Measurements from ENCODE around the gene STRN3.

Gene STRN3

DNA sequence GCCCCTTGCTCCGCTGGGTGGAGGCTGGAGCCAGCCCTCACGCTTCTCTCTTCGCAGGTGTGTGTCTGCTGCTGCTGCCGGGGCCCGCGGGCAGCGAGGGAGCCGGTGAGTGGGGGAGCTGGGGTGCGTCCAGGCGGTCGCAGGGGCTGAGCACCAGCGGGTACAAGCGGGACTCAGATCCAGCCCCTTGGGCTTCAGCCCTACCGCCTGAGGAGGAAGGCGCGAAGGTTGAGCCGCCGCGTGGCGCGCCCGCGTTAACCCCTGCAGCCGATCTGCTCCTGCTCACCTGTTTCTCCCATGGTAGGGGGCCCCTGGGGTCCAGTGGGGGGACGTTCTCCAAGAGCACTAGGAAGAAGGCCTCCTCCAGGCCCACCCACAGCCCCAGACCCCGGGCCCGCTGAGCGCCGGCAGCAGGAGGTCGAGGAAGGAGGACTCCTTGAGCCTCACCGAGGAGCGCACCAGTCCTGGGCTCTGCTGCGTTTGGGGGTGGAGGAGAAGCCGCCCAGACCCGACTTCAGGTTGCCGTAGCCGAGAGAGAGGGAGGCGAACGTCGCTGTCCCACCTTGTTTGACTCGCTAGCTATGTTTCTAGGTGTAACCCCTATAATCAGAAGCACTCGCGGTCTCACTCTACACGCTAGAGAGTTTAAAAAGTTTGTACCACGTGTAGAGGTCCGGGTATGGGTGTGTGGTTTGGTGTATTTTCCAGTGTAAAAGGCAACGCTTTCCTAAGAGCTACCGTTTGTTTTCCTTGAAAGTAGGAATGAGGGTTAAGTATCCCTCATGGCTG is 151.0 kb downstream of the STRN3 start:
- peak overlapping the region; percentile 97 for H3K4me3 ChIP-seq
- H3K36me3 ChIP-seq (ENCODE audit: insufficient read depth, low read length): peaks cover 29% of the 10 kb centered on the region
- H3K9me3 ChIP-seq (ENCODE audit: low read depth, low read length): no peaks in the 10 kb centered on the region
- TF ChIP-seq FOXP2 (optimal IDR thresholded peaks at IDR 0.05; ENCODE audit: control extremely low read depth, extremely low read length, insufficient read depth) (no peak), POLR2AphosphoS5 (IDR thresholded peaks at IDR 0.05; ENCODE audit: borderline replicate concordance, low read depth, low read length) (no peak), EZH2 (IDR thresholded peaks at IDR 0.05) (no peak)
- peak overlapping the region; percentile 93 for H3K9ac ChIP-seq (ENCODE audit: insufficient read length)
- H3K27ac ChIP-seq: no peak overlapping the region
- no peak for DNase-seq (ENCODE audit: low read depth, low spot score)

GRCh38 chr14:30874120-30874998 is 151.8 kb downstream of the STRN3 start, which contains the start of gene COCH:
COCH (plus strand) TSS chr14:30874559; CDS start chr14:30874939, 380 bp downstream.
- H3K9me3 ChIP-seq (ENCODE audit: low read depth, low read length): no peaks in the 10 kb centered on the region
- no peak for DNase-seq (ENCODE audit: low read depth, low spot score)
- H3K4me3 ChIP-seq: peak within 1 kb of the TSS; percentile 97
- TF ChIP-seq POLR2AphosphoS5 (IDR thresholded peaks at IDR 0.05; ENCODE audit: borderline replicate concordance, low read depth, low read length) (peak; percentile 93), EZH2 (IDR thresholded peaks at IDR 0.05) (no peak)
- peak within 1 kb of the TSS; percentile 93 for H3K9ac ChIP-seq (ENCODE audit: insufficient read length)
- H3K27ac ChIP-seq: no peak within 1 kb of the TSS; the same call in 1 of the 2 replicates
- peaks cover 22% of the 10 kb centered on the region for H3K36me3 ChIP-seq (ENCODE audit: insufficient read depth, low read length)

GRCh38 chr14:30873308-30874119 is 152.7 kb downstream of the STRN3 start:
- no peak for DNase-seq (ENCODE audit: low read depth, low spot score)
- TF ChIP-seq EZH2 (IDR thresholded peaks at IDR 0.05): no peak
- no peak for TF ChIP-seq POLR2AphosphoS5 (IDR thresholded peaks at IDR 0.05; ENCODE audit: borderline replicate concordance, low read depth, low read length)
- no peak for TF ChIP-seq FOXP2 (optimal IDR thresholded peaks at IDR 0.05; ENCODE audit: control extremely low read depth, extremely low read length, insufficient read depth)
- Histone ChIP-seq H3K36me3 (ENCODE audit: insufficient read depth, low read length) (peaks cover 14% of the 10 kb centered on the region), H3K27ac (no peak overlapping the region), H3K9me3 (ENCODE audit: low read depth, low read length) (no peaks in the 10 kb centered on the region), H3K4me3 (peak overlapping the region; percentile 97), H3K9ac (ENCODE audit: insufficient read length) (peak overlapping the region; percentile 93)

DNA sequence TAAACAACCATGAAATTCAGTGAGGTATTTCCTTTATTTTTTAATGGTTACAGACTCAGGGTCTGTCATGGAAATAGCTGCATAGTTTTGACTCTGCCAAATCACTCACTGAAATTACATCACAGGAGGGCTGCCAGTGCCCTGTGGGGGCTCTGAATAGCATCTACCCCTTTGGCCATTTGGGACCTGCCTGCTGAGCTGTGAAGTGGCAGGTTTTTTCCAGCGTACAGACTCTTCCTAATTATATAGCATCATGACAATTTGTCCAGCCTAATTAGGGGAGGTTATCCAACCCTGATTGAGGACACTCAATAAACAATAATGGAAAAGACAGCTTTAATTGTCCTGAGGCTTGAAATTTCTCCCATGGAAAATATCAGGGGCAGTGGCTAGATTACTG is 153.6 kb downstream of the STRN3 start:
- TF ChIP-seq FOXP2 (optimal IDR thresholded peaks at IDR 0.05; ENCODE audit: control extremely low read depth, extremely low read length, insufficient read depth) (no peak), POLR2AphosphoS5 (IDR thresholded peaks at IDR 0.05; ENCODE audit: borderline replicate concordance, low read depth, low read length) (no peak), EZH2 (IDR thresholded peaks at IDR 0.05) (no peak)
- H3K36me3 ChIP-seq (ENCODE audit: insufficient read depth, low read length): peaks cover 5% of the 10 kb centered on the region
- no peak overlapping the region for H3K9ac ChIP-seq (ENCODE audit: insufficient read length)
- H3K9me3 ChIP-seq (ENCODE audit: low read depth, low read length): no peaks in the 10 kb centered on the region
- no peak overlapping the region for H3K4me3 ChIP-seq
- no peak overlapping the region for H3K27ac ChIP-seq
- no peak for DNase-seq (ENCODE audit: low read depth, low spot score)

DNA sequence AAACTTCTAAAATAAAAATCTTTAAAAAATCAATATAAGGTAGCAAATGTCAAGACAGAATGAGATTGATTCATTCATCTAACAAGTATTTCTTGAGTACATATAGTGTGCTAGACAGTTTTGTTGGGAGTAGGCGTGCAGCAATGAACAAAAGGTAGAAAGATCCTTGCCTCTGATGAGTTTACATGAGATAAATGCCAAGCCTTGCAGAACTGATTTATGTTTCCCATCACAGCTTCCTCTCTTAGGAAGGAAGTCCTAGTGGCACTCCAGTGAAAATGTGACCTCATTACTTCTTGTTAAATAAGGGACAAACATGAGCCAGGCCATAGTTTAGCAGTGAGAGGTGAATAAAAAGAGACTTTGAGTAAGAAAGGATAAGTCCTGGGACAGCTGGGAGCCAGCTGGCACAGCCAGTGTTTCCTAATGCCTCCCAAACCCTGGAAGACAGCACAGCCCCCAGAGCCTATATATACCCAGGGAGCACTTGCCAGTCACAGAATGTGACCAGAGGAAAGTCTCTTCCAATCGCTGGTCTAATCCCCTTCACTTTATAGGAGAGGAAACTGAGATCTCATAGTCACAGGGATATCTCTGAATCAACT is 156.5 kb downstream of the STRN3 start:
- Histone ChIP-seq H3K27ac (no peak overlapping the region), H3K36me3 (ENCODE audit: insufficient read depth, low read length) (no peaks in the 10 kb centered on the region), H3K4me3 (no peak overlapping the region), H3K9me3 (ENCODE audit: low read depth, low read length) (no peaks in the 10 kb centered on the region), H3K9ac (ENCODE audit: insufficient read length) (no peak overlapping the region)
- no peak for DNase-seq (ENCODE audit: low read depth, low spot score)
- TF ChIP-seq FOXP2 (optimal IDR thresholded peaks at IDR 0.05; ENCODE audit: control extremely low read depth, extremely low read length, insufficient read depth): no peak
- TF ChIP-seq EZH2 (IDR thresholded peaks at IDR 0.05): no peak
- no peak for TF ChIP-seq POLR2AphosphoS5 (IDR thresholded peaks at IDR 0.05; ENCODE audit: borderline replicate concordance, low read depth, low read length)

DNA sequence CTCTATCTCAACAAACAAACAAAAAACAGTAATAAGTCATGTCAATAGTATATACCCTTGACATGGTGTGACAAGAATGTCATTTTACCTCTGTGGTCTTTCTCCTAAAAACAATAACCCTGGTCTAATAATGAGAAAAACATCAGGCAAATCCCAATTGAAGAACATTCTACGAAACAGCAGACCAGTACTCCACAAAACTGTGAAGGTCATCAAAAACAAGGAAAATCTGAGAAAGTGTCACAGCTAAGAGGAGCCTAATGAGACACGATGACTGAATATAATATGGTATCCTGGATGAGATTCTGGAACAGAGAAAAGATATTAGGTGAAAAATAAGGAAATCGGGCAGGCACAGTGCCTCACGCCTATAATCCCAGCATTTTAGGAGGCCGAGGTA is 157.4 kb downstream of the STRN3 start:
- no peak for TF ChIP-seq EZH2 (IDR thresholded peaks at IDR 0.05)
- no peak for TF ChIP-seq FOXP2 (optimal IDR thresholded peaks at IDR 0.05; ENCODE audit: control extremely low read depth, extremely low read length, insufficient read depth)
- TF ChIP-seq POLR2AphosphoS5 (IDR thresholded peaks at IDR 0.05; ENCODE audit: borderline replicate concordance, low read depth, low read length): no peak
- no peak overlapping the region for H3K9ac ChIP-seq (ENCODE audit: insufficient read length)
- no peaks in the 10 kb centered on the region for H3K36me3 ChIP-seq (ENCODE audit: insufficient read depth, low read length)
- no peaks in the 10 kb centered on the region for H3K9me3 ChIP-seq (ENCODE audit: low read depth, low read length)
- no peak for DNase-seq (ENCODE audit: low read depth, low spot score)
- H3K27ac ChIP-seq: no peak overlapping the region
- H3K4me3 ChIP-seq: no peak overlapping the region

DNA sequence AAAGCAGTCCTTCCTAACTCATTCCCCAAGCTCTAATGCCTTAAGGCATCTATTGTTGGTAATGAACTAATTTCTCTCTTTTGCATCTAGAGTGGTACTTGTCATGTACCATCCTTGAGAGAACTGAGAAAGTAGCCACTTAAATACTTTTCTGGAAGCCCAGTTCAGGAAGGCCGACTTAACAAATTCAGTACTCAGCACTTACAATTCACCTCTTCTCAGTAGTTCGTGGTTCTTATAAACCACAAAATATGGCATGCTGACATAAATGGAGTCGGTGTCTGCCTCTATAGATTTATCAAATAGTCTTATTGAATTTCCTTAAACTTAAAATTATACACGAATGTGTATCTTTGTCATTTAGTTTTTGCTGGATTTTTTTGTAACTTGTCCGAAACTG is 161.2 kb downstream of the STRN3 start:
- H3K36me3 ChIP-seq (ENCODE audit: insufficient read depth, low read length): no peaks in the 10 kb centered on the region
- H3K27ac ChIP-seq: no peak overlapping the region
- DNase-seq (ENCODE audit: low read depth, low spot score): peak; percentile 47
- no peak overlapping the region for H3K4me3 ChIP-seq
- no peak; the same call in 1 of the 2 replicates for TF ChIP-seq POLR2AphosphoS5 (IDR thresholded peaks at IDR 0.05; ENCODE audit: borderline replicate concordance, low read depth, low read length)
- TF ChIP-seq FOXP2 (optimal IDR thresholded peaks at IDR 0.05; ENCODE audit: control extremely low read depth, extremely low read length, insufficient read depth): no peak
- no peak for TF ChIP-seq EZH2 (IDR thresholded peaks at IDR 0.05)
- no peak overlapping the region for H3K9ac ChIP-seq (ENCODE audit: insufficient read length)
- H3K9me3 ChIP-seq (ENCODE audit: low read depth, low read length): no peaks in the 10 kb centered on the region
